KBM-7 (cell line): Measurements from ENCODE around the gene GDF15.
"Not testable (repeated sequence)": the region's sequence is repeated elsewhere in the genome, so short reads cannot be mapped to it uniquely, and the experiment has no call there.

Experiments used
- DNase-seq: peaks from one replicate; pipeline ENCODE4 v3.0.0-alpha.2; 2015
- in situ Hi-C: fragments of 300-500 bp; cut with MboI; formaldehyde crosslinking; loops from 2 replicates; pipeline ENCODE4 v1.14.3; 2020; ENCODE audit warnings: low sequenced_read_pairs, low pct_unique_long_range_greater_than_20kb, mixed read lengths

GDF15 gene

DNA sequence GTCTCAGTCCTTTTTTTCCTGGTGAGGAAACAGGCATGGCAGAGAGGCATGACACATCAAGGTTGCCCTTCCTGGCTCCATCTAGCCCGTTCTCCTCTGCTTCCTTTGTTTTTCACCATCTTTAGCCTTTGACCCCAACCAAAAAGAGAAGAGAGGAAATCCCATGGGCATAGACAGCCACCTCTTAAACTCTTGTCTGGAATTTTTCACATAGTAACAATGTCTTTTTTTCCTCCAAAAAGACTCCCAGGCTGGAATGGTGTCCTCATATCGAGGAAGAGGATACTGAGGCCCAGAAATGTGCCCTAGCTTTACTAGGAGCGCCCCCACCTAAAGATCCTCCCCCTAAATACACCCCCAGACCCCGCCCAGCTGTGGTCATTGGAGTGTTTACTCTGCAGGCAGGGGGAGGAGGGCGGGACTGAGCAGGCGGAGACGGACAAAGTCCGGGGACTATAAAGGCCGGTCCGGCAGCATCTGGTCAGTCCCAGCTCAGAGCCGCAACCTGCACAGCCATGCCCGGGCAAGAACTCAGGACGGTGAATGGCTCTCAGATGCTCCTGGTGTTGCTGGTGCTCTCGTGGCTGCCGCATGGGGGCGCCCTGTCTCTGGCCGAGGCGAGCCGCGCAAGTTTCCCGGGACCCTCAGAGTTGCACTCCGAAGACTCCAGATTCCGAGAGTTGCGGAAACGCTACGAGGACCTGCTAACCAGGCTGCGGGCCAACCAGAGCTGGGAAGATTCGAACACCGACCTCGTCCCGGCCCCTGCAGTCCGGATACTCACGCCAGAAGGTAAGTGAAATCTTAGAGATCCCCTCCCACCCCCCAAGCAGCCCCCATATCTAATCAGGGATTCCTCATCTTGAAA is at the start of gene GDF15:
Gene GDF15, plus strand, starts transcription at position 484 of the 868 bp plus-strand sequence. Its CDS starts 32 bp downstream, at position 516.
- DNase-seq = no peak
- in situ Hi-C loops = no loop called here

DNA sequence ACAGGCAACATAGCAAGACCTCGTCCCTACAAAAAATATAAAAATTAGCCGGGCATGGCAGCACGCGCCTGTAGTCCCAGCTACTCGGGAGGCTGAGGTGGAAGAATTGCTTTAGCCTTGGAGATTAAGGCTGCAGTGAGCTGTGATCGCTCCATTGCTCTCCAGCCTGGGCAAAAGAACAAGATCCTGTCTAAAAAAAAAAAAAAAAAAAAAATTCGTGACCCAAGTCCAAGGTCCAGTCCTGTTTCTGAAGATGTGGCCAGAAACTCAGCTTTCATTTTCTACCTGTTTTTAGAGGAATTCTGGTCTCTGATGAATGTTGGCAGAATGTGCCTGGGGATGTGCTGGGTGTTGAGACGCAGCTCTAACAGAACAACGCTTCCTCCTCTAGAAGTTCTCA is 47.4 kb upstream of the GDF15 start:
- no peak for DNase-seq
- in situ Hi-C loops = no loop called here

DNA sequence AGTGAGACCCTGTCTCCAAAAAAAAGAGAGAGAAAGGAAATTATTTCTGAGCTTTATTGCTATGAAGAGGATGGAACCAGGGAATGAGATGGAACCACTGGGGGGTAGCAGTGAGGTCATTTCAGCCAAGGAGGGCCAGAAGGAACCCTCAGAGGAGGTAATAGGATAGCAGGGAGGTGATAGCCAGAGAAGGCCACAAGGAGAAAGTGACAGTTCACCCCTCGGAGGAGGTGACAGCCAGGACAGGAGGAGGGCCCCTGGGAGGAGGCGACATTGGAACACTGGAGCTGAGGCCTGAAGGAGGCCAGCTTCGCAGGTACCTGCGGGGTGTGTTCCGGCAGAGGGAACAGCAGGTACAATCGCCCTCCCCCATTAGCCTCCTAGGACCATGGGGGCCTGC is 46.2 kb upstream of the GDF15 start:
- in situ Hi-C loops = no loop called here
- peak; percentile 58 for DNase-seq

GRCh38 chr19:18340190-18340989 is 45.6 kb upstream of the GDF15 start, which contains the start of gene PGPEP1:
TSS of gene PGPEP1 (plus strand) at chr19:18340598. CDS start at chr19:18340682, 84 bp downstream.
- peak; percentile 47 for DNase-seq
- in situ Hi-C loops = no loop called here

DNA sequence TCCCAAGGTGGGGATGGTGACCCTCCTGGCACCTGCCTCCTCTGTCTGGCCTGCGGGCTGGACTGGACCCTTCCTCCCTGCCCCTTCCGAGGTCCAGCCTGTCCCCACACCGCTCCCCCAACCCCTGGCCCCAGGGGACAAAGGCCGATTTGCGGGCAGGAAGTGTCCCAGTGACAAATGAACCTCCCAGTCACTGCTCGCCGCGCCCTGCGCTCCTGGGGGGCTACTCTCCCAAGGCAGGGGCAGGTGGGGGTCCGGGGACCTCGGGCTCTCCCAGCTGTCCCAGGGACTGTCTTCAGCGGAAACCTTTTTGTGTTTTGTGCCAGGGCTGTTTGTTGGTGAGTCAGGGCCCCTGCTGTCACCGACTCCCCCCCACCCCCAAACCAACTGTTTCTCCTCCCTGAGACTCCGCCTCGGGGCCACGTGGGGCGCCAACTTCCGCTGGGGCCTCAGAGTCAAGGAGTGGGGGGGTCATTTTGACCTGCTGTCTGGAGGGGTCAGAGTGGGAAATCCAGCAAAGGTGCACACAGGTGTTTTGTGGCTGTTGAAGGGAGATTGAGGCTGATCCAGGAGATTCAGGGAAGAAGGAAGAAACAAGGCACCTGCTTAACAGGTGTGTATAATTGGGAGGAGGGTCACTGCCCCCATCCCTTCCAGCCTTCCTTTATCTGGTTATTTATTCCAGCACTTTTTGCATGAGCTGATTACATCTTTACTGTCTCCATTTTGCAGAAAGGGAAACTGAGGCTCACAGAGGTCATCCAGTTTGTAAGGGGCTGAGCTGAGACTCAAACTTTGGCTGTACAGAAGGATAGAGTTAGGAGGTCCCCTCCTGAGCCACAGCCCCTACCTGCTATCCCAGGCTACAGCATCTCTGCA is 44.7 kb upstream of the GDF15 start:
- in situ Hi-C loops = no loop called here
- DNase-seq = peak; percentile 71

DNA sequence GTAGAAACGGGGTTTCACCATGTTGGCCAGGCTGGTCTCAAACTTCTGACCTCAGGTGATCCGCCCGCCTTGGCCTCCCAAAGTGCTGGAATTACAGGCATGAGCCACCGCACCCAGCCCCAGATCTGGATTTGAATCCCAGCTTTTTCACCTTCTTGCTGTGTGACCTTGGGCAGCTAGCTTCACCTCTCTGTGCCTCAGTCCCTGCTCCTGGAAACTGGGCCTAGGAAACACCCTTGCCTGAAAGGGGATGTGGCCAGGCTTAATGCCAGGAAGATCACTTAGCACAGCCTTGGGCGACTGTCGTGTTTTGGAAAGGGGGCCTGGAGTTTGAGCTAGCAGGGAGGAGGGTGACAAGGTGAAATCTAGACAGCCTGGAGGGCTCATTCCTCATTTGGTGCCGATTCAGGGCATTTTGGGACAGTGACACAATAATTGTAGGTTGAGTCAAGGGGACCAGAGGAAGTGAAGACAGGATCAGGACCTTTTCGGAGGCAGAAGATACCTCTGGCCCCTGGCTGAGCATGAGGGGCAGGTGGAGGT is 43.8 kb upstream of the GDF15 start:
- in situ Hi-C loops = no loop called here
- no peak for DNase-seq

DNA sequence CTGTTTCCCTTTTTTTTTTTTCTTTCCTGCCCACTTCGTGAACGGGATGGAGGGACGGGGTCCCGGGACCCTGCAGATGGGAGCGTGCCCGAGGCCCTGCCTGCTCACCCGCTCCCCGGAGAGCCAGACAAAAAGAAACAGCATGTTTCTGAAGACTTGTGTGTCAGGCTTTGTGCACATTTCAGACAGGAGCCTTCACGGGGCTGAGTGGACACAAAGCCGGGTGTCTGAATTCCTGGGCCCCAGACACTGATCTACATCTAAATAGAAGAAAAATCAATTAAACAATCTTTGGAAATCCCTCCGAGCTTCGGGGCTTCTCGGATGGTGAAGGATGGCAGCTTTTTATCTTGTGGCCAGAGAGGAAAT is 41.4 kb upstream of the GDF15 start:
- no peak for DNase-seq
- in situ Hi-C loops = no loop called here

DNA sequence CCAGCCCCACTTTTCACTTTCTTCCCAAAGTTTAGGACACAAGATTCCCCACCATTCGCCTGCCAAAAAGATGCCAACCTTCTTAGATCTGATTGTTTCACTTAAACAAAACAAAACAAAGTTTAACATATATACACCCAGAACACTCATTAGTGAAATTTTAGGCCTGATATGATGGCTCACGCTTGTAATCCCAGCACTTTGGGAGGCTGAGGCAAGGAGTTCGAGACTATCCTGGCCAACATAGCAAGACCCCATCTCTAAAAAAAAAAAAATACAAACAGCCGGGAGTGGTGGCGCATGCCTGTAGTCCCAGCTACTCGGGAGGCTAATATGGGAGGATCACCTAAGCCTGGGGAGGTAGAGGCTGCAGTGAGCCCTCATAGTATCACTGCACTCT is 40.7 kb upstream of the GDF15 start:
- in situ Hi-C loops = no loop called here
- DNase-seq = no peak

- in situ Hi-C loops = no loop called here
- no peak for DNase-seq
These were observed 39.9 kb upstream of the GDF15 start for GRCh38 chr19:18346091-18346490.

DNA sequence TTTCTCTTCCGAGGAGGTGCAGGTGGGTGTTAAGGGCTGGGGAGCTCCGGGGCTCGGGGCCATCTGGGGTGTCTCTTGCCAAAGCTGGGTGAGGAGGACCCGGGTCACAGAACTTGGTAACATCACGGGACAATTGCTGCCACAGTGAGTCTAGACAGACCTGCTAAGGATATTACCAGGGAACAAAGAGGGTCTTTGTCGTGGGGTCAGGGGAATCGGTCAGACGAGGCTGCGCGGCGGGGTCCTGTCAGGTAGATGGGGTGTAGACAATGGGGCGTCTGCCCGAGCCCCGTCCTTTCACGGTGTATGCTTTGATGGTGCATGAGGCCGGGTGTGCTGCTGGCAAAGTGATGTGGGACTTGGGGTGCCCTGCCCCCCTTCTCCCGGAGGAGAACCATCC is 37.8 kb upstream of the GDF15 start:
- no peak for DNase-seq
- in situ Hi-C loops = no loop called here

- in situ Hi-C loops, DNase-seq: not testable (repeated sequence)
These were observed 37.1 kb upstream of the GDF15 start for GRCh38 chr19:18348818-18349339.

DNA sequence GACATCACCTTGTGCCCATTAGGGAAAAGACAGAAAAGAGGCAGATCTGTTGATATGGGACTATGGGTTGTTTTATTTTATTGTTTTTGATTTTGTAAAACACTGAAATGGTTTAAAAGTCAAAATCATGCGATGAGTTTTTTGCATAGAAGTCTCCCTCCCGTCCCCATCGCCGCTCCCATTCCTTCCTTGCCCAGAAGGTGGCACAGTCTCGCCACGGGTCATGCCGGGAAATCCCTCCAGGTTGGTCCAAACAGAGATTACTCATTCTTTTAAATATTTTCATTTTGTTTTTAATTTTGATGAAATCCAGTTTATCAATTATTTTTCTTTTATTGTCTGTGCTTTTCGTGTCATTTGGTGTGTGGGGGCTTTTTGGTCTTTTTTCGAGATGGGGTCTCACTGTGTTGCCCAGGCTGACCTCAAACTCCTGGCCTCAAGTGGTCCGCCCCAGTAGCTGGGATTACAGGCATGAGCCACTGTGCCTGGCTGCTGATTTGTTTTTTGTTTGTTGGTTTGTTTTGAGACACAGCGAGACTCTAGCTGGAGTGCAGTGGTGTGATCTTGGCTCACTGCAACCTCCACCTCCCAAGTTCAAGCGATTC is 36.3 kb upstream of the GDF15 start:
- in situ Hi-C loops = loop anchor here (10.0 kb wide), 1 partner anchor 55 kb away; no protein-coding TSS in a partner anchor
- DNase-seq = peak; percentile 63

DNA sequence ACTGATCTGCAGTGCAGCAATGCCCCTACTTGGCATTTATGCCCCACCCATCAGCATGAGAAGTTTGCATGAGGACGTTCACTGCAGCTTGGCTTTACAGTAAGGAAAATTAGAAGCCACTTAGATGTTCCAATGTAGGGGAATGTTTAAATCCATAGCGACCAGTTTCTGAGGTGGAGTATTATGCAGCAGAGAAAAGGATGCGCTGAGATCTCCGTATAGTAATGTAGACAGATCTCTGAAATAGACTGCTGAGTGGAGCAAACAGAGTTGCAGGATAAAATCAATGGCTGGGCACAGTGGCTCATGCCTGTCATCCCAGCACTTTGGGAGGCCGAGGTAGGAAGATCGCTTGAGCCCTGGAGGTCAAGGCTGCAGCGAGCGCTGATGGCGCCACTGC is 35.5 kb upstream of the GDF15 start:
- in situ Hi-C loops = loop anchor here (10.0 kb wide), 1 partner anchor 54 kb away; no protein-coding TSS in a partner anchor
- DNase-seq = no peak

DNA sequence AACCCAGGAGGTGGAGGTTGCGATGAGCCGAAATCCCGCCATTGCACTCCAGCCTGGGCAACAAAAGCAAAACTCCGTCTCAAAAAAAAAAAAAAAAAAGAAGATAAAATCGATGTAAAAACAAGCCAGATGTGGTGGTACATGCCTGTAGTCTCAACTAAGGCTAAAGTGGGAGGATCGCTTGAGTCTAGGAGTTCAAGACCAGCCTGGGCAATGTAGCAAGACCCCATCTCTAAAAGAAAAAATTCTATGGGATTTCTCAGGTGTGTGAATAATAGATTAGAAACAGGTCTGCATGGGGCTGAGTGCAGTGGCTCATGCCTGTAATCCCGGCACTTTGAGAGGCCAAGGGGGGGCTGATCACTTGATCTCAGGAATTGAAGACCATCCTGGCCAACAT is 34.4 kb upstream of the GDF15 start:
- DNase-seq = no peak
- in situ Hi-C loops = loop anchor here (10.0 kb wide), 1 partner anchor 53 kb away; no protein-coding TSS in a partner anchor

DNA sequence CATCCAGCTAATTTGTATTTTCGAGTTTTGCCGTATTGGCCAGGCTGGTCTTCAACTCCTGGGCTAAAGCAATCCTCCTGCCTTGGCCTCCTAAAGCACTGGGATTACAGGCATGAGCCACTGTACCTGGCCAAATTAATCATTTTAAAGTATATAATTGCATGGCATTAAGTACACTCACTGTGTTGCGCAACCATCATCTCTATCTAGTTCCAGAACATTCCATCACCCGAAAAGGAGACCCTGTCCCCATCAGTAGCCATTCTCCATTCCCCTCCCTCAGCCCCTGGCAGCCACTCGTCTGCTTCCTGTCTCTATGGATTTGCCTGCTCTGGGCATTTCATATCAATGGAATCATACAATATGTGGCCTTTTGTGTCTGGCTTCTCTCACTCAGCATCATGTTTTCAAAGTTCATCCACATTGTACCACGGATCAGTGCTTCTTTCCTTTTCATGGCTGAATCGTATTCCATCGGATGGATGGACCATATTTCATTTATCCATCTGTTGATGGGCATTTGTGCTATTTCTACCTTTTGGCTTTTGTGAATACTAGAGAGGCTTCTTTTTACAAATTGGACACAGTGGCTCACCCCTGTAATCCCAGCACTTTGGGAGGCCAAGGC is 32.5 kb upstream of the GDF15 start:
- in situ Hi-C loops = loop anchor here (10.0 kb wide), 1 partner anchor 51 kb away; no protein-coding TSS in a partner anchor
- no peak for DNase-seq

DNA sequence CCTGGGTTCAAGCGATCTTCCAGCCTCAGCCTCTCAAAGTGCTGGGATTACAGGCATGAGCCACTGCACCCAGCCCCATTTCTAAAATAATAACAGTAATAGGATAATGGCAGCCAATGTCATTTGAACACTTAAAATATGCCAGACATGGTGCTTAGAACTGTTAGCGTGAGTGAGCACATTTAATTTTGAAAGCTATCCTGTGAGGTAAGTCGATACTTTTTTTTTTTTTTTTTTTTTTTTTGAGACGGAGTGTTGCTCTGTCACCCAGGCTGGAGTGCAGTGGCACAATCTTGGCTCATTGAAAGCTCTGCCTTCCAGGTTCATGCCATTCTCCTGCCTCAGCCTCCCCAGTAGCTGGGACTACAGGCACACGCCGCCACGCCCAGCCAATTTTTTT is 31.2 kb upstream of the GDF15 start:
- in situ Hi-C loops = loop anchor here (10.0 kb wide), 1 partner anchor 50 kb away; no protein-coding TSS in a partner anchor
- DNase-seq = not testable (repeated sequence)

DNA sequence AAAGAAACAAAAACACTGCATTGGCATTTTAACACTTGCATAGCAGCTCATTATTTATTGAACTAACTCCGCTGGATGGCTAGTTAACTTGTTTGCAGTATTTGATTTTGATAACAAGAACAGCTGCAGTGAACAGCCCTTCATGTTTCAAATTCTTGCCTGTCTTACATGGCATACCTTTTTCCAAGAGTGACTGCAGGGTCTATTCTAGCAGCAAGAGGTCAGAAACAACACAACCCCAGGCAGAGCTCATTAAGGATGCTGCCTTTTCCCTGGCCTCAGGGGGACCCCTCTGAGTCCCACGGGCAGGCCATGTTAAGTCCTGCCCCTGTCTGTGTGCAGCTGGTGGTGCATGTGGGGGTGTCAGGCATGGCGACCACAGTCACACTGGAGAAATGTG is 28.9 kb upstream of the GDF15 start:
- no peak for DNase-seq
- in situ Hi-C loops = loop anchor here (10.0 kb wide), 1 partner anchor 48 kb away; no protein-coding TSS in a partner anchor

- no peak for DNase-seq
- in situ Hi-C loops = no loop called here
These were observed 24.3 kb upstream of the GDF15 start for GRCh38 chr19:18361646-18362045.
